GM19372 (cell line): ENCODE results near the gene ABHD14A.
"Not testable (repeated sequence)": the region's sequence is repeated elsewhere in the genome, so short reads cannot be mapped to it uniquely, and the experiment has no call there.

Experiments
- ATAC-seq: cut with Tn5 transposase; IDR thresholded peaks from one replicate; pipeline ENCODE4 v1.9.1; 2021; ENCODE audit warnings: mild to moderate bottlenecking, low read depth, moderate library complexity; ENCODE audit not compliant: unreplicated experiment

ABHD14A gene

GRCh38 chr3:51974963-51975851 is at the start of gene ABHD14A:
Gene ABHD14A (plus strand): TSS chr3:51975064. CDS start chr3:51975136, 72 bp downstream.
- ATAC-seq: peak; percentile 68

- no peak for ATAC-seq
Observed at GRCh38 chr3:51927061-51927977, 47.5 kb upstream of the ABHD14A start.

- no peak for ATAC-seq
Observed at GRCh38 chr3:51928438-51928837, 46.4 kb upstream of the ABHD14A start.

GRCh38 chr3:51928981-51929380 is 45.9 kb upstream of the ABHD14A start:
- ATAC-seq: not testable (repeated sequence)

GRCh38 chr3:51929420-51930003 is 45.4 kb upstream of the ABHD14A start:
- ATAC-seq: no peak

GRCh38 chr3:51930439-51930838 is 44.4 kb upstream of the ABHD14A start:
- no peak for ATAC-seq

GRCh38 chr3:51931756-51932155 is 43.1 kb upstream of the ABHD14A start:
- no peak for ATAC-seq

- no peak for ATAC-seq
Observed at GRCh38 chr3:51932471-51933370, 42.1 kb upstream of the ABHD14A start.

GRCh38 chr3:51933471-51934138 is 41.3 kb upstream of the ABHD14A start:
- ATAC-seq: no peak

GRCh38 chr3:51934139-51934850 is 40.6 kb upstream of the ABHD14A start:
- ATAC-seq: no peak

GRCh38 chr3:51934991-51935885 is 39.6 kb upstream of the ABHD14A start:
- ATAC-seq: no peak

- no peak for ATAC-seq
Observed at GRCh38 chr3:51935886-51936755, 38.7 kb upstream of the ABHD14A start.

GRCh38 chr3:51937014-51937413 is 37.9 kb upstream of the ABHD14A start:
- ATAC-seq: no peak

- no peak for ATAC-seq
Observed at GRCh38 chr3:51937611-51938450, 37.0 kb upstream of the ABHD14A start.

GRCh38 chr3:51938780-51939425 is 36.0 kb upstream of the ABHD14A start:
- no peak for ATAC-seq
